ENCODE measurements around the gene EHBP1.
A peak's percentile ranks its signal among the peaks of the same experiment; 100 is the strongest.

EHBP1 gene

GRCh38 chr2:63055226-63056106, 350.0 kb downstream of the EHBP1 start:
- TF ChIP-seq JUND (IDR thresholded peaks at IDR 0.05; ENCODE audit: low read depth) = no peak
- in situ Hi-C loops (cut with HindIII; ENCODE audit: low pct_unique_long_range_greater_than_20kb, low sequenced_read_pairs) = no loop called here
- DNase-seq (ENCODE audit: low read depth in 1 of 2, low spot score in 1 of 2) = no peak

GRCh38 chr2:63056107-63057050, 350.9 kb downstream of the EHBP1 start:
- no peak for TF ChIP-seq JUND (IDR thresholded peaks at IDR 0.05; ENCODE audit: low read depth)
- no peak for DNase-seq (ENCODE audit: low read depth in 1 of 2, low spot score in 1 of 2)
- in situ Hi-C loops (cut with HindIII; ENCODE audit: low pct_unique_long_range_greater_than_20kb, low sequenced_read_pairs) = no loop called here

- in situ Hi-C loops (cut with HindIII; ENCODE audit: low pct_unique_long_range_greater_than_20kb, low sequenced_read_pairs) = no loop called here
- no peak for TF ChIP-seq JUND (IDR thresholded peaks at IDR 0.05; ENCODE audit: low read depth)
- DNase-seq (ENCODE audit: low read depth in 1 of 2, low spot score in 1 of 2) = no peak
These were observed 352.0 kb downstream of the EHBP1 start for GRCh38 chr2:63057249-63058143.

- in situ Hi-C loops (cut with HindIII; ENCODE audit: low pct_unique_long_range_greater_than_20kb, low sequenced_read_pairs) = no loop called here
- no peak for DNase-seq (ENCODE audit: low read depth in 1 of 2, low spot score in 1 of 2)
- TF ChIP-seq JUND (IDR thresholded peaks at IDR 0.05; ENCODE audit: low read depth) = no peak
These were observed 352.8 kb downstream of the EHBP1 start for GRCh38 chr2:63058144-63058920.

GRCh38 chr2:63058921-63059792, 353.6 kb downstream of the EHBP1 start:
- no peak for DNase-seq (ENCODE audit: low read depth in 1 of 2, low spot score in 1 of 2)
- in situ Hi-C loops (cut with HindIII; ENCODE audit: low pct_unique_long_range_greater_than_20kb, low sequenced_read_pairs) = no loop called here
- TF ChIP-seq JUND (IDR thresholded peaks at IDR 0.05; ENCODE audit: low read depth) = no peak

GRCh38 chr2:63059793-63060471, 354.4 kb downstream of the EHBP1 start:
- TF ChIP-seq JUND (IDR thresholded peaks at IDR 0.05; ENCODE audit: low read depth) = no peak
- in situ Hi-C loops (cut with HindIII; ENCODE audit: low pct_unique_long_range_greater_than_20kb, low sequenced_read_pairs) = no loop called here
- DNase-seq (ENCODE audit: low read depth in 1 of 2, low spot score in 1 of 2) = no peak

GRCh38 chr2:63060472-63060991, 355.0 kb downstream of the EHBP1 start:
- in situ Hi-C loops (cut with HindIII; ENCODE audit: low pct_unique_long_range_greater_than_20kb, low sequenced_read_pairs) = no loop called here
- no peak for TF ChIP-seq JUND (IDR thresholded peaks at IDR 0.05; ENCODE audit: low read depth)
- DNase-seq (ENCODE audit: low read depth in 1 of 2, low spot score in 1 of 2) = no peak

GRCh38 chr2:63064197-63064596, 358.7 kb downstream of the EHBP1 start:
- peak in 1 of 2 experiments; percentile 30 for DNase-seq (ENCODE audit: low read depth in 1 of 2, low spot score in 1 of 2)
- in situ Hi-C loops (cut with HindIII; ENCODE audit: low pct_unique_long_range_greater_than_20kb, low sequenced_read_pairs) = no loop called here
- TF ChIP-seq JUND (IDR thresholded peaks at IDR 0.05; ENCODE audit: low read depth) = no peak

- in situ Hi-C loops (cut with HindIII; ENCODE audit: low pct_unique_long_range_greater_than_20kb, low sequenced_read_pairs) = no loop called here
- no peak for TF ChIP-seq JUND (IDR thresholded peaks at IDR 0.05; ENCODE audit: low read depth)
- no peak for DNase-seq (ENCODE audit: low read depth in 1 of 2, low spot score in 1 of 2)
These were observed 359.1 kb downstream of the EHBP1 start for GRCh38 chr2:63064661-63065060.

GRCh38 chr2:63066265-63066664, 360.8 kb downstream of the EHBP1 start:
- in situ Hi-C loops (cut with HindIII; ENCODE audit: low pct_unique_long_range_greater_than_20kb, low sequenced_read_pairs) = no loop called here
- no peak for TF ChIP-seq JUND (IDR thresholded peaks at IDR 0.05; ENCODE audit: low read depth)
- no peak for DNase-seq (ENCODE audit: low read depth in 1 of 2, low spot score in 1 of 2)

All from T47D (cell line).